ENCODE measurements around the gene CETN3. TPM values are rescaled to one million over a fixed set of nuclear protein-coding genes. Genes with fewer than 3 reads are reported as not detected.

Gene CETN3
- total and polyA plus RNA-seq, 9 of the 15 experiments (the other 6 are each of a cell fraction or from before 2014, with no cell fraction given), result 43.3 to 113 (median 82.4) TPM

GRCh38 chr5:90409318-90410177 is at the start of gene CETN3 (continued):
- TF ChIP-seq RERE (CRISPR knock-in tag; IDR thresholded peaks at IDR 0.05; ENCODE audit: borderline replicate concordance) (no peak), ZNF511 (CRISPR knock-in tag; IDR thresholded peaks at IDR 0.05) (peak; percentile 89; the same call in 1 of the 2 replicates), ZNF263 (CRISPR knock-in tag; IDR thresholded peaks at IDR 0.05; ENCODE audit: borderline replicate concordance) (no peak), CREB3 (tag; conservative IDR thresholded peaks at IDR 0.05; ENCODE audit: low read depth) (no peak), ZNF584 (CRISPR knock-in tag; IDR thresholded peaks at IDR 0.05; ENCODE audit: low read depth) (no peak), NRF1 (conservative IDR thresholded peaks at IDR 0.05 in 1 of 2, IDR thresholded peaks at IDR 0.05 in 1 of 2) (peak in 1 of 2 experiments; percentile 13; a peak in 2 of 4 replicates), ZNF449 (CRISPR knock-in tag; IDR thresholded peaks at IDR 0.05) (peak; percentile 73; the same call in 1 of the 2 replicates), BDP1 (IDR thresholded peaks at IDR 0.05; ENCODE audit: insufficient read depth, insufficient read length) (no peak)
- TF ChIP-seq, protein P1, sequence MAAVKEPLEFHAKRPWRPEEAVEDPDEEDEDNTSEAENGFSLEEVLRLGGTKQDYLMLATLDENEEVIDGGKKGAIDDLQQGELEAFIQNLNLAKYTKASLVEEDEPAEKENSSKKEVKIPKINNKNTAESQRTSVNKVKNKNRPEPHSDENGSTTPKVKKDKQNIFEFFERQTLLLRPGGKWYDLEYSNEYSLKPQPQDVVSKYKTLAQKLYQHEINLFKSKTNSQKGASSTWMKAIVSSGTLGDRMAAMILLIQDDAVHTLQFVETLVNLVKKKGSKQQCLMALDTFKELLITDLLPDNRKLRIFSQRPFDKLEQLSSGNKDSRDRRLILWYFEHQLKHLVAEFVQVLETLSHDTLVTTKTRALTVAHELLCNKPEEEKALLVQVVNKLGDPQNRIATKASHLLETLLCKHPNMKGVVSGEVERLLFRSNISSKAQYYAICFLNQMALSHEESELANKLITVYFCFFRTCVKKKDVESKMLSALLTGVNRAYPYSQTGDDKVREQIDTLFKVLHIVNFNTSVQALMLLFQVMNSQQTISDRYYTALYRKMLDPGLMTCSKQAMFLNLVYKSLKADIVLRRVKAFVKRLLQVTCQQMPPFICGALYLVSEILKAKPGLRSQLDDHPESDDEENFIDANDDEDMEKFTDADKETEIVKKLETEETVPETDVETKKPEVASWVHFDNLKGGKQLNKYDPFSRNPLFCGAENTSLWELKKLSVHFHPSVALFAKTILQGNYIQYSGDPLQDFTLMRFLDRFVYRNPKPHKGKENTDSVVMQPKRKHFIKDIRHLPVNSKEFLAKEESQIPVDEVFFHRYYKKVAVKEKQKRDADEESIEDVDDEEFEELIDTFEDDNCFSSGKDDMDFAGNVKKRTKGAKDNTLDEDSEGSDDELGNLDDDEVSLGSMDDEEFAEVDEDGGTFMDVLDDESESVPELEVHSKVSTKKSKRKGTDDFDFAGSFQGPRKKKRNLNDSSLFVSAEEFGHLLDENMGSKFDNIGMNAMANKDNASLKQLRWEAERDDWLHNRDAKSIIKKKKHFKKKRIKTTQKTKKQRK (IDR thresholded peaks at IDR 0.05; ENCODE audit: borderline replicate concordance, low read depth, low read length), result no peak
- TF ChIP-seq, protein P2, sequence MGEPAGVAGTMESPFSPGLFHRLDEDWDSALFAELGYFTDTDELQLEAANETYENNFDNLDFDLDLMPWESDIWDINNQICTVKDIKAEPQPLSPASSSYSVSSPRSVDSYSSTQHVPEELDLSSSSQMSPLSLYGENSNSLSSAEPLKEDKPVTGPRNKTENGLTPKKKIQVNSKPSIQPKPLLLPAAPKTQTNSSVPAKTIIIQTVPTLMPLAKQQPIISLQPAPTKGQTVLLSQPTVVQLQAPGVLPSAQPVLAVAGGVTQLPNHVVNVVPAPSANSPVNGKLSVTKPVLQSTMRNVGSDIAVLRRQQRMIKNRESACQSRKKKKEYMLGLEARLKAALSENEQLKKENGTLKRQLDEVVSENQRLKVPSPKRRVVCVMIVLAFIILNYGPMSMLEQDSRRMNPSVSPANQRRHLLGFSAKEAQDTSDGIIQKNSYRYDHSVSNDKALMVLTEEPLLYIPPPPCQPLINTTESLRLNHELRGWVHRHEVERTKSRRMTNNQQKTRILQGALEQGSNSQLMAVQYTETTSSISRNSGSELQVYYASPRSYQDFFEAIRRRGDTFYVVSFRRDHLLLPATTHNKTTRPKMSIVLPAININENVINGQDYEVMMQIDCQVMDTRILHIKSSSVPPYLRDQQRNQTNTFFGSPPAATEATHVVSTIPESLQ (CRISPR knock-in tag; IDR thresholded peaks at IDR 0.05), result no peak; the same call in 1 of the 2 replicates

Measured in K562 (cell line).